ENCODE results near the gene CLEC14A. TPM values are rescaled to one million over a fixed set of nuclear protein-coding genes. Genes with fewer than 3 reads are reported as not detected.

The CLEC14A gene
- total RNA-seq, 4 donors from 2014 or later = 2.4 to 5.7 (median 5.3) TPM; not detected in 1

- TF ChIP-seq POLR2AphosphoS5 (IDR thresholded peaks at IDR 0.05) (no peak), CTCF (IDR thresholded peaks at IDR 0.05) (no peak), EP300 (IDR thresholded peaks at IDR 0.05; ENCODE audit: low read depth) (no peak), POLR2A (IDR thresholded peaks at IDR 0.05) (no peak)
- H3K4me3 ChIP-seq = no peak overlapping the region
- no peaks in the 10 kb centered on the region for H3K27me3 ChIP-seq
- no peaks in the 10 kb centered on the region for H3K9me3 ChIP-seq
- no peak overlapping the region for H3K27ac ChIP-seq
- H3K36me3 ChIP-seq = no peaks in the 10 kb centered on the region
- in situ Hi-C loops (cut with MboI; ENCODE audit: low pct_ligation_motif_present in 1 of 4, low pct_unique_long_range_greater_than_20kb in 1 of 4, low sequenced_read_pairs in 3 of 4) (no loop called here), intact Hi-C loops (cut with DNase I; ENCODE audit: low total_unique reads) (no loop called here)
- no peaks in the 10 kb centered on the region for H3K4me1 ChIP-seq
- 77 to 87% methylated on average over 4 of the region's 4 CpGs for WGBS, 2 donors (ENCODE audit: low coverage in 1 of 2)
- no peak for DNase-seq
Observed at GRCh38 chr14:38262844-38263243, 7.0 kb upstream of the CLEC14A start.

GRCh38 chr14:38261620-38262019 is 5.7 kb upstream of the CLEC14A start:
- 50 to 87% methylated on average over 1 of the region's 1 CpG for WGBS, 2 donors (ENCODE audit: low coverage in 1 of 2)
- no peak for DNase-seq
- H3K9me3 ChIP-seq = no peaks in the 10 kb centered on the region
- intact Hi-C loops (cut with DNase I; ENCODE audit: low total_unique reads) = no loop called here
- peaks cover 9% of the 10 kb centered on the region for H3K27me3 ChIP-seq
- no peak for TF ChIP-seq POLR2AphosphoS5 (IDR thresholded peaks at IDR 0.05)
- TF ChIP-seq CTCF (IDR thresholded peaks at IDR 0.05) = no peak
- no peak for TF ChIP-seq EP300 (IDR thresholded peaks at IDR 0.05; ENCODE audit: low read depth)
- H3K27ac ChIP-seq = no peak overlapping the region
- H3K36me3 ChIP-seq = no peaks in the 10 kb centered on the region
- H3K4me3 ChIP-seq = no peak overlapping the region
- H3K4me1 ChIP-seq = no peaks in the 10 kb centered on the region
- in situ Hi-C loops (cut with MboI; ENCODE audit: low pct_ligation_motif_present in 1 of 4, low pct_unique_long_range_greater_than_20kb in 1 of 4, low sequenced_read_pairs in 3 of 4) = no loop called here

- 73 to 90% methylated on average over 2 of the region's 2 CpGs for WGBS, 2 donors (ENCODE audit: low coverage in 1 of 2)
- H3K36me3 ChIP-seq = no peaks in the 10 kb centered on the region
- no peaks in the 10 kb centered on the region for H3K9me3 ChIP-seq
- intact Hi-C loops (cut with DNase I; ENCODE audit: low total_unique reads) = no loop called here
- in situ Hi-C loops (cut with MboI; ENCODE audit: low pct_ligation_motif_present in 1 of 4, low pct_unique_long_range_greater_than_20kb in 1 of 4, low sequenced_read_pairs in 3 of 4) = no loop called here
- H3K27ac ChIP-seq = no peak overlapping the region
- H3K27me3 ChIP-seq = peaks cover 46% of the 10 kb centered on the region
- no peak for TF ChIP-seq EP300 (IDR thresholded peaks at IDR 0.05; ENCODE audit: low read depth)
- no peak for TF ChIP-seq CTCF (IDR thresholded peaks at IDR 0.05)
- no peak for TF ChIP-seq POLR2A (IDR thresholded peaks at IDR 0.05)
- no peak for TF ChIP-seq POLR2AphosphoS5 (IDR thresholded peaks at IDR 0.05)
- no peak for DNase-seq
- H3K4me1 ChIP-seq = peaks cover 0 to 7% (median 0%) of the 10 kb centered on the region in 4 donors
- H3K4me3 ChIP-seq = no peak overlapping the region
Observed at GRCh38 chr14:38257507-38257906, 1.6 kb upstream of the CLEC14A start.

GRCh38 chr14:38256533-38256840 is 594 bp upstream of the CLEC14A start:
- Histone ChIP-seq H3K4me3 (no peak overlapping the region), H3K9me3 (no peaks in the 10 kb centered on the region), H3K36me3 (no peaks in the 10 kb centered on the region), H3K27me3 (peaks cover 46% of the 10 kb centered on the region), H3K4me1 (peaks cover 0 to 7% (median 0%) of the 10 kb centered on the region in 4 donors), H3K27ac (no peak overlapping the region)
- intact Hi-C loops (cut with DNase I; ENCODE audit: low total_unique reads) (no loop called here), in situ Hi-C loops (cut with MboI; ENCODE audit: low pct_ligation_motif_present in 1 of 4, low pct_unique_long_range_greater_than_20kb in 1 of 4, low sequenced_read_pairs in 3 of 4) (no loop called here)
- 42 to 46% methylated on average over 5 of the region's 5 CpGs for WGBS, 2 donors (ENCODE audit: low coverage in 1 of 2)
- no peak for DNase-seq
- TF ChIP-seq POLR2A (IDR thresholded peaks at IDR 0.05) (no peak), POLR2AphosphoS5 (IDR thresholded peaks at IDR 0.05) (no peak), CTCF (IDR thresholded peaks at IDR 0.05) (no peak), EP300 (IDR thresholded peaks at IDR 0.05; ENCODE audit: low read depth) (no peak)

Data from transverse colon (tissue), 4 donors.